BLaER1 (cell line): ENCODE results near the gene HLF.
A peak's percentile ranks its signal among the peaks of the same experiment; 100 is the strongest.

Source experiments
- H3K27ac ChIP-seq: shearing (Covaris generic); formaldehyde crosslinking; 2 replicates; pipeline ENCODE4 v1.8.1; 2022
- H3K27me3 ChIP-seq: shearing (Covaris generic); formaldehyde crosslinking; 2 replicates; pipeline ENCODE4 v1.8.1; 2022
- H3K36me3 ChIP-seq: shearing (Covaris generic); formaldehyde crosslinking; 2 replicates; pipeline ENCODE4 v1.8.1; 2022
- H3K4me1 ChIP-seq: shearing (Covaris generic); formaldehyde crosslinking; 2 replicates; pipeline ENCODE4 v1.8.1; 2022
- H3K4me2 ChIP-seq: shearing (Covaris generic); formaldehyde crosslinking; 2 replicates; pipeline ENCODE4 v1.8.1; 2022
- H3K4me3 ChIP-seq: shearing (Covaris generic); formaldehyde crosslinking; 2 replicates; pipeline ENCODE4 v1.8.1; 2022
- H3K9ac ChIP-seq: shearing (Covaris generic); formaldehyde crosslinking; 2 replicates; pipeline ENCODE4 v1.8.1; 2022
- H3K9me3 ChIP-seq: shearing (Covaris generic); formaldehyde crosslinking; 2 replicates; pipeline ENCODE4 v1.8.1; 2022
- H4K20me1 ChIP-seq: shearing (Covaris generic); formaldehyde crosslinking; 2 replicates; pipeline ENCODE4 v1.8.1; 2022
- Cebpa-rat ChIP-seq: shearing (Covaris generic); IDR thresholded peaks from 2 replicates; pipeline ENCODE4 v1.8.1; 2022

Gene HLF

GRCh38 chr17:55289978-55290377 lies 25.2 kb downstream of the HLF start:
- Histone ChIP-seq H4K20me1 (no peaks in the 10 kb centered on the region), H3K27me3 (no peaks in the 10 kb centered on the region), H3K27ac (no peak overlapping the region), H3K4me3 (no peak overlapping the region), H3K4me2 (no peak overlapping the region), H3K36me3 (no peaks in the 10 kb centered on the region), H3K4me1 (peaks cover 9% of the 10 kb centered on the region; the same call in 1 of the 2 replicates), H3K9me3 (peaks cover 15% of the 10 kb centered on the region), H3K9ac (no peak overlapping the region)
- no peak for TF ChIP-seq Cebpa-rat

GRCh38 chr17:55290492-55291113 lies 25.8 kb downstream of the HLF start:
- no peak overlapping the region for H3K9ac ChIP-seq
- H3K27ac ChIP-seq: no peak overlapping the region
- H3K36me3 ChIP-seq: no peaks in the 10 kb centered on the region
- no peaks in the 10 kb centered on the region for H4K20me1 ChIP-seq
- H3K9me3 ChIP-seq: peaks cover 15% of the 10 kb centered on the region
- H3K4me3 ChIP-seq: no peak overlapping the region
- H3K27me3 ChIP-seq: no peaks in the 10 kb centered on the region
- TF ChIP-seq Cebpa-rat: no peak
- peaks cover 15% of the 10 kb centered on the region; the same call in 1 of the 2 replicates for H3K4me1 ChIP-seq
- no peak overlapping the region for H3K4me2 ChIP-seq

GRCh38 chr17:55291114-55291507 lies 26.4 kb downstream of the HLF start:
- Histone ChIP-seq H3K27me3 (no peaks in the 10 kb centered on the region), H3K9me3 (peaks cover 15% of the 10 kb centered on the region), H3K9ac (no peak overlapping the region), H3K36me3 (no peaks in the 10 kb centered on the region), H3K4me1 (peaks cover 15% of the 10 kb centered on the region; the same call in 1 of the 2 replicates), H3K4me2 (no peak overlapping the region), H4K20me1 (no peaks in the 10 kb centered on the region), H3K4me3 (no peak overlapping the region), H3K27ac (no peak overlapping the region)
- no peak for TF ChIP-seq Cebpa-rat

- no peak overlapping the region for H3K4me3 ChIP-seq
- H3K27me3 ChIP-seq: no peaks in the 10 kb centered on the region
- no peak overlapping the region for H3K4me2 ChIP-seq
- H3K27ac ChIP-seq: no peak overlapping the region
- H3K9me3 ChIP-seq: peaks cover 15% of the 10 kb centered on the region
- no peak for TF ChIP-seq Cebpa-rat
- no peaks in the 10 kb centered on the region for H4K20me1 ChIP-seq
- H3K4me1 ChIP-seq: peaks cover 15% of the 10 kb centered on the region; the same call in 1 of the 2 replicates
- no peak overlapping the region for H3K9ac ChIP-seq
- no peaks in the 10 kb centered on the region for H3K36me3 ChIP-seq
These were observed 27.3 kb downstream of the HLF start for GRCh38 chr17:55292094-55292493.

GRCh38 chr17:55294042-55294751 lies 29.4 kb downstream of the HLF start:
- H3K4me2 ChIP-seq: 0 out of 2 replicates have a peak overlapping the region, but pooled peaks have one; percentile 6

GRCh38 chr17:55295411-55296170 lies 30.8 kb downstream of the HLF start:
- H3K4me2 ChIP-seq: no peak overlapping the region

More at GRCh38 chr17:55294042-55294751, 29.4 kb downstream of the HLF start:
- Histone ChIP-seq H3K9me3 (peaks cover 15% of the 10 kb centered on the region), H3K4me3 (no peak overlapping the region), H3K9ac (no peak overlapping the region), H3K27ac (no peak overlapping the region), H4K20me1 (no peaks in the 10 kb centered on the region), H3K36me3 (no peaks in the 10 kb centered on the region), H3K27me3 (no peaks in the 10 kb centered on the region), H3K4me1 (peaks cover 15% of the 10 kb centered on the region; the same call in 1 of the 2 replicates)
- TF ChIP-seq Cebpa-rat: no peak

GRCh38 chr17:55296171-55296695 lies 31.5 kb downstream of the HLF start:
- Histone ChIP-seq H3K27me3 (no peaks in the 10 kb centered on the region), H3K9me3 (peaks cover 8% of the 10 kb centered on the region), H3K4me2 (no peak overlapping the region), H3K4me3 (no peak overlapping the region), H4K20me1 (no peaks in the 10 kb centered on the region), H3K9ac (no peak overlapping the region), H3K36me3 (no peaks in the 10 kb centered on the region), H3K27ac (no peak overlapping the region), H3K4me1 (peaks cover 15% of the 10 kb centered on the region; the same call in 1 of the 2 replicates)
- no peak for TF ChIP-seq Cebpa-rat

More at GRCh38 chr17:55295411-55296170, 30.8 kb downstream of the HLF start:
- Histone ChIP-seq H3K36me3 (no peaks in the 10 kb centered on the region), H3K27ac (no peak overlapping the region), H3K9me3 (peaks cover 15% of the 10 kb centered on the region), H3K9ac (no peak overlapping the region), H3K4me3 (no peak overlapping the region), H3K27me3 (no peaks in the 10 kb centered on the region), H4K20me1 (no peaks in the 10 kb centered on the region), H3K4me1 (peaks cover 15% of the 10 kb centered on the region; the same call in 1 of the 2 replicates)
- TF ChIP-seq Cebpa-rat: no peak

- Histone ChIP-seq H3K36me3 (no peaks in the 10 kb centered on the region), H3K4me2 (no peak overlapping the region), H3K4me1 (peaks cover 15% of the 10 kb centered on the region; the same call in 1 of the 2 replicates), H4K20me1 (no peaks in the 10 kb centered on the region), H3K27ac (no peak overlapping the region), H3K9me3 (peaks cover 4% of the 10 kb centered on the region; the same call in 1 of the 2 replicates), H3K27me3 (no peaks in the 10 kb centered on the region), H3K4me3 (no peak overlapping the region), H3K9ac (no peak overlapping the region)
- TF ChIP-seq Cebpa-rat: no peak
These were observed 31.9 kb downstream of the HLF start for GRCh38 chr17:55296699-55297098.

GRCh38 chr17:55298111-55298730 lies 33.5 kb downstream of the HLF start:
- Histone ChIP-seq H3K4me2 (no peak overlapping the region), H3K4me3 (no peak overlapping the region), H3K27me3 (no peaks in the 10 kb centered on the region), H4K20me1 (no peaks in the 10 kb centered on the region), H3K9ac (no peak overlapping the region), H3K9me3 (no peaks in the 10 kb centered on the region), H3K36me3 (no peaks in the 10 kb centered on the region), H3K27ac (no peak overlapping the region), H3K4me1 (peaks cover 15% of the 10 kb centered on the region; the same call in 1 of the 2 replicates)
- TF ChIP-seq Cebpa-rat: no peak
